HG03439 (cell line): Measurements from ENCODE around the gene ARL13B.
"Not testable (repeated sequence)": the region's sequence is repeated elsewhere in the genome, so short reads cannot be mapped to it uniquely, and the experiment has no call there.

Experiments
- ATAC-seq: cut with Tn5 transposase; IDR thresholded peaks from one replicate; pipeline ENCODE4 v1.9.1; 2021; ENCODE audit warnings: mild to moderate bottlenecking, moderate library complexity; ENCODE audit not compliant: unreplicated experiment

ARL13B gene

DNA sequence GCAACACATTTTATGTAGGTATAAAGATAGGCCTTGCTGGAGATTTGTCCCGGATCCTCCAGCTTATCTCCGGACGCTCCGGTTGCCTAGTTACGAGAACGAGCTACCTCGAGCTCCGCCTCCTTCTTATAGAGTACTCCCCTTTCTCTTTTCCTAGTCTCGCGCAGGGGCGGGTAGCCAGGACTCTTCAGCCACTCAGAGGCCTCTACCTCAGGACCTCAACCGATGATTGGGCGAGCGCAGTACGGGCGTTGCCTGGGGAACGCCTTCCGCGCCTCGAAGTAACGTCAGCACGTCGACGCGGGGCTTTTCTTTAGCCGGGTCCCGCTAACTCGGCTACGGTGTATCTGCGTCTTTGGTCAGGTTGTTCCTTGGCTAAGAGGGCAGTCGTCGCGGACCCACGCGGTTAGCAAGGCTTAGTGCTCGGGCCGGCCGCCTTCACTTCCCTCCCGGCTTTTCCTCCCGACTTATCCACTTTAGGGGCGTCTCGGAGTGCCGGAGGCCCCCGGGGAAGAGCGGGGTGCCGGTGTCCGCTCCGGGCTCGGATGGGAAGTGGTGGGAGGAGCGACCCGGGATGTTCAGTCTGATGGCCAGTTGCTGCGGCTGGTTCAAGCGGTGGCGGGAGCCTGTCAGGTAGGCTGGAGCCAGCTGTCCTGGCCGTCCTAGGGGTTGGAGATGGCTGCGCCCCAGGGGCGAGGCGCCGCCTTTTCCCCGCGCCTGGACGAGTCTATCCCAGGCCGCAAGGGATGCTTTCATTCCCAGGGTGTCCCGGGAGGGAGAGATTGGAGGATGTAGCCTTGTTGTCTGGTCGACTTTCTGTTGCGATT, at the start of gene ARL13B:
TSS of gene ARL13B (plus strand) at position 306 of the 827 bp plus-strand sequence. CDS start at position 575, 269 bp downstream.
- peak; percentile 100 for ATAC-seq

DNA sequence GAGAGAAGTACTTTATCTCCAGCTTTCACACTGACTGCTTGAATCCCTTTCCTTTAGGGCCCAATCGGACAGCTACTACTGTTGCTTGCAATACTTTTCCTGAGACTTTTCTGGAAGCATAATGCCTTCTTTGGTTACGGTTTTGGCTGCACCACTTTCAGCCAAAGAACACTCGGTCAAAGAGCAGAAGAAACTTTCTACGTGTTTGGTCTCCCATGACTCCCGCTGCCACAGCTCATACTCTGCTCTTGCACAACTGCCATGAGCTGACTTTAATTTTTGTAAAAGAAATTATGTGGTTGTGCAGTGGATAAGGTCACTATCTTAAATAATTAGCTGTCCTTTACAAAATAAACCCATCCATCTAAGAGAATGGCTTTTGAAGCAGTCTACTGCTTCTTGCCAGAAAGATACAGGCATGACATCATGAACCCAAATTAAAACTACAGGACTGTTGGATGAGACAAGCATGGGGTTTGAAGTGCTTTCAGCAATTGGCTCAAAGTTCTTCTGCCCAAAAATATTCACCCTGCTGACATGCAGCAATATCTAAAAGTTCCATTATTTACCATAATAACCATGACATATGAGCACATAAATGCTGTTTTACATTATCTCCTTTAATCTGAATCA, 48.2 kb upstream of the ARL13B start:
- no peak for ATAC-seq

DNA sequence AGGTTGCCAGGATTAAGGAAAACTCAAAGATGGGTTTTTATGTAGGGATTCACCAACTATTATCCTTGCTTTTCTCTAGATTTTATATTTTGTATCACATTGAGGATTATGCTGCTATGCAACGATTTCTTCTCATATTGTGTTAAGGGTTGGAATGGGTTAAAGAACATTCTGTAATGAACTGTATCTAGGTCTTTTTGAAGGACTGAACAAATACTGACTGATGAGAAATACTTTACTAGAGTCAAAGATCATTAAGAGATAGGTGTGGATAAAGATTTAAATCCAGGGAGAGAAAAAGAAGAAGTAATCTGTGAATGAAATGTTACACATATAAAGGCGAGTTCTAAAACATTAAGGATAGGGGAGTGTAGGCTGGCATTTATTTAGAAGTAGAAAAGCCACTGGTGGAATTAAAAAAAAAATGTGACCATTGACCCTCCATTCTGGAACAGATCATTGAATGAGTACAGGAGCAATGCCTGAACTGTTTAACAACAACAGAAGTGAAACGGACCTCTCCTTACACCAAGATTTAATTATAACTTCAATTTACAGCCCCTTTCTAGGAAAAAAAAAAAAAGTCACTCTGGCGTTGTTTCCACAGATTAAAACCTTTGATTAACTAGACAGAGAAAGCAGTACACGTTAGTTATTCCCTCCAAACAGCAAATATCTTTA, 45.4 kb upstream of the ARL13B start:
- ATAC-seq: no peak

DNA sequence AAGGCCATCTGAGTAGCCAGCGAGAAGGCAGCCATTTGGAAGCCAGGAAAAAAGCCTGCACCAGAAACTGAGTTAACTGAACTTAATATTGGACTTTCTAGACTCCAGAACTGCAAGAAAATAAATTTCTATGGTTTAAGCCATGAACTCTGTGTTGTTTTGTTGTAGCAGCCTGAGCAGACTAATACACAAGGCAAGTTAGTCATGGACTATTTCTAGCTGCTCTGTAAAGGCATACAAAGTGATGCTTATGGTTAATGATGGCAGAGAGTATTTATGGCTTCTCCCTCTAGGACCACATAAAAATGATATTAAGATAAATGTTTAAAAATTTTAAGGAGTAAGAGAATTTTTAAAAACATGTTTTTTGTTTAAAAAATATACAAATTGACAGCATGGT, 43.4 kb upstream of the ARL13B start:
- ATAC-seq: no peak

DNA sequence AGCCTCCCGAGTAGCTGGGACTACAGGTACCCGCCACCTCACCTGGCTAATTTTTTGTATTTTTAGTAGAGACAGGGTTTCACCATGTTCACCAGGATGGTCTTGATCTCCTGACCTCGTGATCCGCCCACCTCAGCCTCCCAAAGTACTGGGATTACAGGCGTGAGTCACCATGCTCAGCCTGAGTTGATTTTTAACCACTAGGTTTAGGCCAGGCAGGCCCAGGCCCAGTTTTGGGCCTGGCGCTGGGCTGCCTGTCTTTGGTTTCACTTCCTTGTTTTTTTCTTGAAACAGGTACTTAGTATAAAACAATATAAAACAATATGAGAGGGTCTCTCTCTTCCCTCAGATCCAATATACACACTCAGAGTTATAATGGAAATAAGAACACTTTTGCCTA, 42.5 kb upstream of the ARL13B start:
- not testable (repeated sequence) for ATAC-seq

DNA sequence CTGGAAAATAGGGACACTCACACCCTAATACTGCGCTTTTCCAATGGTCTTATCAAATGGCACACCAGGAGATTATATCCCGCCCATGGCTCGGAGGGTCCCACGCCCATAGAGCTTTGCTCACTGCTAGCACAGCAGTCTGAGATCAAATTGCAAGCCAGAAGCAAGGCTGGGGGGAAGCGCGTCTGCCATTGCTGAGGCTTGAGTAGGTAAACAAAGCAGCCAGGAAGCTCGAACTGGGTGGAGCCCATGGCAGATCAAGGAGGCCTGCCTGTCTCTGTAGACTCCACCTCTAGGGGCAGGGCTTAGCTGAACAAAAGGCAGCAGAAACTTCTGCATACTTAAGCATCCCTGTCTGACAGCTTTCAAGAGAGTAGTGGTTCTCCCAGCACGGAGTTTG, 30.0 kb upstream of the ARL13B start:
- ATAC-seq: not testable (repeated sequence)

DNA sequence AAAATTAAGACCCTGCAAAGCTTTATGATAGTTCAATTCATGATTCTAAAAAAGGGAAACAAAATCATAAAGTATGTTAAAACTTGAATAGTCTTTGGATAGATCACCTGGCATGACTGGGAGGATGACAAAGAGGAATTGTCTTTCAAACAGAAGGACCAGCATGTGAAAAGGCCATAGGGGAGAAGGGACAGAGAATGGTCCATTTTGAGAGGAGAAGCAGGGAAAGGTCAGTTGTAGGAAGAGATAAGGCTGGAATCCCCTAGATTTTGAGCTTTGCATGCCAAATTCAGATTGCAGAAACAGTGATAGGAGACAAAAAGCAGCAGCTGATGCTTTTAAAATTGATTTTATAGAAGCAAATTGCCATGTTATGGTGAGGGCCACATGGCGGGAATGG, 18.9 kb upstream of the ARL13B start:
- ATAC-seq: no peak

DNA sequence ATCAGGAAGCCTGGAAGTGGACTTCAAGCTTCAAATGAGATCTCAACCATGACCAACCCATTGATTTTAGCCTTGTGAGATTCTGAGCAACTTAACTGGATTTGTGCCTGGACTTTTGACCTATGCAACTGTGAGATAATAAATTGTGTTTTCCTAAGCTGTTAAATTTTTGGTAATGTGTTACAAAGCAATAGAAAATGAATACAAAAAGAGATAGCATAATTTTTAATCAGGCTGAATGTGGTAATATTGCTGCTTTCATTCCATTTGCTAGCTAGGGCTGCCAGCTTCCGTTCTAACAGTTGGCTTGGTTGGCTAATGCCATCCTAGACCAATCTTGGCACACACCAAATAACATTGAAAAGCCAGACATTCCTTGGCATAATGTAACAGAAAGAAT, 18.5 kb upstream of the ARL13B start:
- no peak for ATAC-seq

DNA sequence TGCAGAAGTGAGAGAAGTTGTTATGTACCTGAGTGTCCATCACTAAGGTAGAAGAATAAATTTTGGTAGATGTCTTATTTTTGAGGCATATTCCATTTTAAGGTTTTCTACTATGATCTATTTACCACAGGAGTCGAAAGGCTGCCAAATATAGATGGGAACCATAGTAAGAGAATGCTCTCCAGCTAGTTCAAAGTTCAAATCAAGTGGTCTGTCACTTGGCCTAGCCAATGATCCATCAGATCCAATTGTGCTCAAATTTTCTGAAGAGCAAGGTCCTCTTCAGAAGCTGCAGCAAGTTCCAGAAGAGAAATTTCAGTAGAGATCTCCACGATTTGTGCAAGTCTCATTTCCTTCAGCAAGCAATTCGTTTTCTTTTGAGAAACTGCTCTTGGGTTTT, 17.2 kb upstream of the ARL13B start:
- no peak for ATAC-seq

DNA sequence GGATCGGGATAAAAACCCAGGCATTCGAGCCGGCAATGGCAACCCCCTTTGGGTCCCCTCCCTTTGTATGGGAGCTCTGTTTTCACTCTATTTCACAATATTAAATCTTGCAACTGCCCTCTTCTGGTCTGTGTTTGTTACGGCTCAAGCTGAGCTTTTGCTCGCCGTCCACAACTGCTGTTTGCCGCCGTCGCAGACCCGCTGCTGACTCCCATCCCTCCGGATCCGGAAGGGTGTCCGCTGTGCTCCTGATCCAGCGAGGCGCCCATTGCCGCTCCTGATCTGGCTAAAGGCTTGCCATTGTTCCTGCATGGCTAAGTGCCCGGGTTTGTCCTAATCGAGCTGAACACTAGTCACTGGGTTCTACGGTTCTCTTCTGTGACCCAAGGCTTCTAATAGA, 14.8 kb upstream of the ARL13B start:
- ATAC-seq: not testable (repeated sequence)

DNA sequence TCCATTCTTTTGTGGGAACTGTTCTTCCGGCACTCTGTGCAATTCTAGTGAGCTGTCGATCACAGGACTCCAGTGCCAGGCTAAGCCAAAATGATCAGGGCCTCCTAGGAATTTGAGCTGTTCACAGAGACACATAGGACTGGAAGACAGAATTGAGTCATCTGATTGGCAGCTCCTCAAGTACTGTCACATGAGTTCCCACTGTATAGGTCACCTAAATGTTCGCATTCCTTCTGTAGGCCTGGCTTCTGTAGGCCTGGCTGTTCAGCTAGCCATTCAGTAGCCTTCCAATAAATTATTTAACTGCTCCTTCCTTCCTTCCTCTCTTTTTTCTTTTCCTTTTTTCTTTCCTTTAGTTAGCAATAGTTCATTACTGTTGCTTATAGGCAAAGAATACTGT, 10.5 kb upstream of the ARL13B start:
- no peak for ATAC-seq

DNA sequence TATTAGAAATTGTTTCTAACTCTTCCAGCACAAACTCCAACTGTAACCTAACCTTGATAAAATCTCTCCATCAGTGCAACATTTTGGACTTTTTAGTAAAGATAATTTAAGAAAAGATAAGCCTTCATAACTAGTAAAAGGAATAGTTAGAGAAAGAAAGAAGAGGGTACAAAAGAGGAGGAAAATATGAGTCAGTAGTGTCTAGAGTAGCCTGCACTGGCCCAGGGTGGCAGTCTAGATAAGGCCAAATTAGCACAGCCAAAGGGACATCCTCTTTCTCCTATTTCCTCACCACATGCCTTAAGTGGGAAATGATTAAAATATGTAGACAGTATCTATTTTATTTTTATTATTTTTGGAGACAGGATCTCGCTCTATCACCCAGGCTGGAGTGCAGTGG, 10.0 kb upstream of the ARL13B start:
- ATAC-seq: no peak

DNA sequence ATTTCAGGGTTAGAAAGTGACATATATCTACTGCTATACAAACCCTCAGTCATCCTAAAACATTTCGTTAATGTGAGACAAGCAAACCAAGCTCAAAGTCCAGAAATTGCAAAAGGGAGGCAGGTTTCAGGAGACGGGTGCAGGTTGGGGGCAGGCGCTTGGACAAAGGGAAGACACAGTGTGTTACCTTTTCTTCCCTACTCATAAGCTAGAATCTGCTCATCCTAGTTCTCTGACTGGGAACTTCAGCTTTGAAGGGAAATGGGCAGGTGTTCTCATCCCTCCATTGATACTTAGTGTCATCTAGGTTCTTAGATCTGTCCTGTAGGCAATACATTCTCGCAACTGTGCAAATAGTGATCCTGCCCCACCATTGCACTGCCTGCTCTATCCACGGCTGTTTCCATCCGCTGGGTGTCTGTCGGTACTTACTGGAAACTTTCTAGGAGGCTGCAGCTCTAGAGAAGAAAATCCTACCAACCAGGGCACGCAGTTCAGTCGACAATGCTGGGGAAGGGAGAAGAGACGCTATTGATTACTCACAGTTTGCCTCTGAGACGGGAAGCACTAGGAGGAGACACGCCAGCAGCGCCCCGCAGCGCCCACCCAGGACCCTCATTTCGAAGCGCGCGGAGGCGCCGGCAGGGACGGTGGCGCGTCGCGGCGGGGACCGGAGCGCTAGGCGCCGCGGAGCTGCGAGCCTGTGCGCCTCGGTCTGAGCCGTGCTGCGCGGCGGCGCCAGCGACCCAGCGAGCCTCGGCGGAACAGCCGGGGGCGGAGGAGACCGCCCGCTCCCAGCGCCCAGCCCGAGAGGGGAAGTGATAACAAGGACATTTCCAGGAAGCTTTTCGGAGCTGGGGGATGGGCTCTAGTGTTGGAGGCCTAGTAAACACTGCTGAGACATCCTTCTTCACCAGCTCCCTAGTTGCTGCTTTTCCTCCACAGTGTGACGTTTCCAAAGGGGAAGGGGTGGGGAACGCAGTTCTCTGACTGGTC, 6.5 kb upstream of the ARL13B start, which contains the start of gene PROS1:
TSS of gene PROS1 (minus strand) at position 766 of the 996 bp plus-strand sequence. CDS start at position 619, 147 bp downstream.
- ATAC-seq: peak; percentile 91

DNA sequence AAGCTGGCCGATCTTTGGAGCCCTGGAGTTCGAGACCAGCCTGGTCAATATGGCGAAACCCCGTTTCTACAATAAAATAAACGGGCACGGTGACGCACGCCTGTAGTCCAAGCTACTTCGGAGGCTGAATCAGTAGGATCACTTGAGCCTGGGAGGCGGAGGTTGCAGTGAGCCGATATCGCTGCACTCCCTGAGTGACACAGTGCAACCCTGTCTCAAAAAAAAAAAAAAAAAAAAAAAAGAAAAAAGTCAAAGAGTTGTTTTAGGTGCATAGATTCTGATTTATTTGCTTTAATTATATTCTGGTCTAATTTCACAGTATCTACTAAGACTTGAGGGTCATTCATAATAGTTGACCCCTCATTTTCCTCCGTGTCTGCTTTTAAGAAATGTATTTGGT, 1.7 kb downstream of the ARL13B start:
- no peak for ATAC-seq

DNA sequence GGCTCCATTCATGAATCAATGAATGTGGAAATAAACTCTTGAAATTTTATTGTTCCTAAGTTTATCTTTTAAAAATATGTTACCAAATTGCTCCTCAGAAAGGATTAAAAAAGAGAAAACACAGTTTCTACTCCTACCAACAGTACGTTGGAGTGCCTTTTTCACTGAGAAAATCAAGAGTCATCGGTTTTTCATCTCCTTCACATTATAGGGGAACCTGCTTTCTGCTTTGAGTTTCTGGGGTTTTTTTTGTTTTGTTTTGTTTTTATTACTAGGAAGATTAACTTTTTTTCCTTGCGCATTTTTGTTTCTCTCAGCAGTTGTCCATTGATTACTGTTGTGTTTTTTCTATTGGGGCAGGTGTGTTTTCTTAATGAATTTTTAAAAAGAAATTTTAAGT, 3.5 kb downstream of the ARL13B start:
- no peak for ATAC-seq

DNA sequence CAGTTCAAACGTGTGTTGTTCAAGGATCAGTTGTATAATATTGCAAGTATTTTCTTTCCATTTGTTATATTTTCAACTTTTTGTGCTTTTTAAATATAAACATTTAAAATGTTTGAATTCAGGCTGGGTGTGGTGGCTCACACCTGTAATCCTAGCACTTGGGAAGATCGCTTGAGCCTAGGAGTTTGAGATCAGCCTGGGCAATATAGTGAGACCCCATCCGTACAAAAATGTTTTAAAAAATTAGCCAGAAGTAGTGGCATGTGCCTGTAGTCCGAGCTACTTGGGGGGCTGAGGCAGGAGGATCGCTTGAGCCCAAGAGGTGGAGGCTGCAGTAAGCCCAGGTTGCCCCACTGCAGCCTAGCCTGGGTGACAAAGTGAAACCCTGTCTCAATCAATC, 4.7 kb downstream of the ARL13B start:
- no peak for ATAC-seq

DNA sequence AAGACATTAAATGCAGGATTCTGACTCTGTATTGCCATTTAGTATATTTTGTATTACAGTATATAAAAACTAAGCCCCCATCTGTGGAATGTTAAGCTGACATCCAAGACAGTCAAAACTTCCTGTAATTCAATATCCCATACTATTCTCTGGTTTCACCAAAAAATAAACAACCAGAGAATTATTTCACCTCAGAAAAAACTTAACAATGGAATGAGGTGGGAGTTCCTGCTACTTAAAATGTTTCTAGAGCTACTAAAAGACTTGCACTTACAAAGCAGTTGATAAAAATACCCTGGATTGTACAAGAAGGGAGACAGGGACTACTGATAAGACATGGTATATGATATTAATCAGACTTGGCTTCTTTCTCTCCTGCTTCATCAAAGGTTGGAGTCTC, 8.3 kb downstream of the ARL13B start:
- no peak for ATAC-seq

DNA sequence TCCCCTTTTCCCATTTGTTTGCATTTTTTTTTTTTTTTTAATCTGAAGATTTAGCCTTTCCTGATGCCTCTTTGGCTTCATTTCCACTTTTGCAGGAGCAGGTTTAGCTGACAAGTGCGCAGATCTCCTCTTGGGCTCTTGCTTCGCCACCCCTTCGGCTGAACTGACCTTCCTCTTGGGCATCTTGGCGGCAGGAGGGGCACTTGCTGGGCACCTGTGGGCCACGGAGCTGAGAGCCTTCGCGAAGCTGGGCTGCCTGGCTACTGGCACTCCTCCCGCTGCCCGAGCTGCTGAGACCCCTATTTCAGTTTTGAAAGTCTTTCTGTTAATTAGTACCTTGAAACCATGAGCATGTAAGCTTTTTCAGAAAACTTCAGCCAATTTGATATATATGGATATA, 8.8 kb downstream of the ARL13B start:
- no peak for ATAC-seq

DNA sequence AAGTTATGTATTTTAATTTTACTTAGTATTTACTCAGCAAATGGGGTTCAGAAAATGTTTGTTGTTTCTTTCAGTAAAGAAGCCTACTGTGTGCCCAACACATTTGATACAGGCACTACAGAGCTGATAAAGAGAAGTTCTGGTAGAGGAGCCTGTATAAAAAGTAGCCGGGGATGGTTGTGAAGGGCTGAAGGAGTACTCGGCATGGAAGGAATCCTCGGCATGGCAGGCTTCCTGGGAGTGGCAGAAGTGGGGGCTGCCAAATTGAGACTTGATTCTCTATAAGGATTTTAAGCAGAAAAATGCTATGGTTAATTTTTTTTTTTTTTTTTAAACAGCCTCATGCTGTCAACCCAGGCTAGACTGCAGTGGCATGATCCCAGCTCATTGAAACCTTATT, 9.3 kb downstream of the ARL13B start:
- no peak for ATAC-seq

DNA sequence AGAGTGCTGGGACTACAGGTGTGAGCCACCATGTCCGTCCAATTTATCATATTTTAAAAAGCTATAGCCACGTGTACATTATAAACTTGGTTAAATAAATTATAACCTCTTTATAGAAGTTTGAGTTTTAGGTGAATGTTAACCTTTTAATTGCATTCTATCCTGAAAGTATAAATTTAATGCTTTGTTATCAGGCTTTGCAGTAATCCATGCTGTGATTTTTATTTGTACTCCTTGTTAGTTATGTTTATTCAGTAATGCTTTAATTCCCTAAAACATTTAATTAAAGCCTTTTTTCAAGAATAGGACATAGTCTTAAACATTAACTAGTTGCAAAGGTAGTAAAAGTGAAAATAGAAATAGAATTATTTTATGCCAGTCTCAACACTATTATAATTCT, 11.7 kb downstream of the ARL13B start:
- no peak for ATAC-seq

DNA sequence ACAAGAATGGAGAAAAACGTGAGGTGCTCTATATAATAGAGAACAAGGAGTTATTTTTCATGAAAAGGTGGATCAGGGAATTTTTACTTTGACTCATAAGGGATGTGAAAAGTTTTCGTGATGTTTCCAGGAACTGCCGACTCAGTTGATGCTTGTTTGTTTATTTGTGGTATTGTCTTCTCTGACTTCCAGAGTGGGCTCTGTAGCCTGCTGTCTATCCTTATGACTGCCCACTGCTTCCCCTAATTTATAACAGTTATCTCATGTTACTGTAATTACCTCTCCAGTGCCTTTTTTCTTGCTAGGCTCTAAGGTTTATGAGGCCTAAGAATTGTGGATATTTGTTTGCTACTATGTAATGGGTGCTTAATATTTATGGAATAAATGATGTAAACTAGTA, 12.3 kb downstream of the ARL13B start:
- no peak for ATAC-seq
